Stimulated activated CD4-positive, alpha-beta T cell treated with anti-CD3 and anti-CD28 coated beads, Interleukin-4, amount 100 ng/mL, for 24 hours (primary cell): ENCODE results near the gene ME1.
"Not testable (repeated sequence)": the region's sequence is repeated elsewhere in the genome, so short reads cannot be mapped to it uniquely, and the experiment has no call there.

ENCODE experiments used
- DNase-seq: peaks from one replicate; pipeline ENCODE4 v3.0.0-alpha.2; 2020

ME1 gene

GRCh38 chr6:83431545-83432155 is 799 bp upstream of the ME1 start:
- no peak for DNase-seq

GRCh38 chr6:83429857-83430610 is 817 bp downstream of the ME1 start:
- DNase-seq = no peak

GRCh38 chr6:83429269-83429668 is 1.6 kb downstream of the ME1 start:
- DNase-seq = no peak

GRCh38 chr6:83424392-83425018 is 6.3 kb downstream of the ME1 start:
- DNase-seq = no peak

GRCh38 chr6:83417880-83418663 is 12.8 kb downstream of the ME1 start:
- no peak for DNase-seq

- DNase-seq = no peak
These were observed 17.8 kb downstream of the ME1 start for GRCh38 chr6:83413068-83413467.

- no peak for DNase-seq
These were observed 19.1 kb downstream of the ME1 start for GRCh38 chr6:83411731-83412130.

GRCh38 chr6:83403191-83403590 is 27.7 kb downstream of the ME1 start:
- DNase-seq = no peak

GRCh38 chr6:83389606-83390005 is 41.2 kb downstream of the ME1 start:
- no peak for DNase-seq

- DNase-seq = no peak
These were observed 45.4 kb downstream of the ME1 start for GRCh38 chr6:83385473-83385872.

GRCh38 chr6:83384751-83385150 is 46.1 kb downstream of the ME1 start:
- no peak for DNase-seq

GRCh38 chr6:83381949-83382348 is 48.9 kb downstream of the ME1 start:
- no peak for DNase-seq

- no peak for DNase-seq
These were observed 52.0 kb downstream of the ME1 start for GRCh38 chr6:83378621-83379388.

GRCh38 chr6:83371423-83371822 is 59.4 kb downstream of the ME1 start:
- no peak for DNase-seq

- DNase-seq = no peak
These were observed 60.3 kb downstream of the ME1 start for GRCh38 chr6:83370567-83370966.

- no peak for DNase-seq
These were observed 61.2 kb downstream of the ME1 start for GRCh38 chr6:83369692-83370091.

- DNase-seq = no peak
These were observed 62.3 kb downstream of the ME1 start for GRCh38 chr6:83368577-83368976.

- DNase-seq = no peak
These were observed 63.7 kb downstream of the ME1 start for GRCh38 chr6:83367104-83367503.

- no peak for DNase-seq
These were observed 64.9 kb downstream of the ME1 start for GRCh38 chr6:83365931-83366330.

GRCh38 chr6:83362349-83362748 is 68.5 kb downstream of the ME1 start:
- not testable (repeated sequence) for DNase-seq

- DNase-seq = no peak
These were observed 71.2 kb downstream of the ME1 start for GRCh38 chr6:83359638-83360037.

GRCh38 chr6:83354747-83355146 is 76.1 kb downstream of the ME1 start:
- no peak for DNase-seq
